ENCODE measurements around the gene CAPRIN1. TPM values are rescaled to one million over a fixed set of nuclear protein-coding genes. Genes with fewer than 3 reads are reported as not detected.

Gene CAPRIN1
- total and polyA plus RNA-seq, 2 experiments from 2014 or later: 119 to 365 TPM

DNA sequence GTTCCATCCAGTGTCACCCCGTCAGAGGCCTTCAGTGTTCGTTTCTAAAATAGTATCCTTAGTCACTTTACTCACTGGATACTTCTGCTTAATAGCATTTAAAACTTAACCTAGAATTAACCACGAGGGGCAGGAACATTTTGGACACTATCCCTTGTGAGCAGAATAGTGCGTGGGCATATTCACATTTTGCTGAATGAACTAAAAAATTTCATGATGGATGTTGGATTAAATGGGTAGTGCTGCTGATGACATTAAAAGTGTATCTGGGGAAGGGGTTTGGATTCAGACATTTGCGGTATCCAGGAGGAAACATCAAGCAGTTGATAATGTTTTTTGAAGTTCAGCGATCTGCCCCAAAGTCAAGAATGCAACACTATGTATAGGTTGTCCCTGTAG is 53.1 kb downstream of the CAPRIN1 start:
- Histone ChIP-seq H3K4me2 (peak overlapping the region; percentile 92), H3K4me1 (ENCODE audit: insufficient read depth) (0 out of 2 replicates have a peak, but pooled peaks cover 5% of the 10 kb centered on the region), H4K20me1 (replicated peaks; ENCODE audit: insufficient read depth) (peaks cover 9% of the 10 kb centered on the region), H3K9me2 (ENCODE audit: insufficient read depth) (no peaks in the 10 kb centered on the region), H3K79me2 (replicated peaks; ENCODE audit: insufficient read depth) (peaks cover 31% of the 10 kb centered on the region), H3K36me3 (ENCODE audit: insufficient read depth) (peaks cover 38% of the 10 kb centered on the region; the same call in 1 of the 2 replicates), H2AFZ (no peak overlapping the region), H3K27ac (ENCODE audit: low read depth) (peak overlapping the region; percentile 97), H3F3A (replicated peaks; ENCODE audit: low read depth) (peaks cover 30% of the 10 kb centered on the region), H3K4me3 (peak overlapping the region; percentile 77), H3K27me3 (ENCODE audit: insufficient read depth) (no peaks in the 10 kb centered on the region)
- ATAC-seq: no peak
- Mint-ChIP-seq H3K27ac (peak overlapping the region; percentile 99), H3K4me3 (peak overlapping the region; percentile 95), H3K9me3 (peaks cover 6% of the 10 kb centered on the region; the same call in 2 of the 3 replicates), H3K4me1 (peaks cover 7% of the 10 kb centered on the region; the same call in 2 of the 3 replicates), H3K36me3 (ENCODE audit: low read depth) (peaks cover 32% of the 10 kb centered on the region), H3K27me3 (ENCODE audit: insufficient read depth, low read depth, poor library complexity) (peaks cover 24% of the 10 kb centered on the region)
- no peak for TF ChIP-seq EZH2phosphoT487 (IDR thresholded peaks at IDR 0.05; ENCODE audit: unreplicated experiment)
- TF ChIP-seq ZNF114 (CRISPR knock-in tag; IDR thresholded peaks at IDR 0.05): no peak
- no peak for TF ChIP-seq CREB1 (CRISPR knock-in tag; IDR thresholded peaks at IDR 0.05; ENCODE audit: low read depth)
- no peak for TF ChIP-seq JUNB (IDR thresholded peaks at IDR 0.05; ENCODE audit: unreplicated experiment)
- TF ChIP-seq, protein P1, sequence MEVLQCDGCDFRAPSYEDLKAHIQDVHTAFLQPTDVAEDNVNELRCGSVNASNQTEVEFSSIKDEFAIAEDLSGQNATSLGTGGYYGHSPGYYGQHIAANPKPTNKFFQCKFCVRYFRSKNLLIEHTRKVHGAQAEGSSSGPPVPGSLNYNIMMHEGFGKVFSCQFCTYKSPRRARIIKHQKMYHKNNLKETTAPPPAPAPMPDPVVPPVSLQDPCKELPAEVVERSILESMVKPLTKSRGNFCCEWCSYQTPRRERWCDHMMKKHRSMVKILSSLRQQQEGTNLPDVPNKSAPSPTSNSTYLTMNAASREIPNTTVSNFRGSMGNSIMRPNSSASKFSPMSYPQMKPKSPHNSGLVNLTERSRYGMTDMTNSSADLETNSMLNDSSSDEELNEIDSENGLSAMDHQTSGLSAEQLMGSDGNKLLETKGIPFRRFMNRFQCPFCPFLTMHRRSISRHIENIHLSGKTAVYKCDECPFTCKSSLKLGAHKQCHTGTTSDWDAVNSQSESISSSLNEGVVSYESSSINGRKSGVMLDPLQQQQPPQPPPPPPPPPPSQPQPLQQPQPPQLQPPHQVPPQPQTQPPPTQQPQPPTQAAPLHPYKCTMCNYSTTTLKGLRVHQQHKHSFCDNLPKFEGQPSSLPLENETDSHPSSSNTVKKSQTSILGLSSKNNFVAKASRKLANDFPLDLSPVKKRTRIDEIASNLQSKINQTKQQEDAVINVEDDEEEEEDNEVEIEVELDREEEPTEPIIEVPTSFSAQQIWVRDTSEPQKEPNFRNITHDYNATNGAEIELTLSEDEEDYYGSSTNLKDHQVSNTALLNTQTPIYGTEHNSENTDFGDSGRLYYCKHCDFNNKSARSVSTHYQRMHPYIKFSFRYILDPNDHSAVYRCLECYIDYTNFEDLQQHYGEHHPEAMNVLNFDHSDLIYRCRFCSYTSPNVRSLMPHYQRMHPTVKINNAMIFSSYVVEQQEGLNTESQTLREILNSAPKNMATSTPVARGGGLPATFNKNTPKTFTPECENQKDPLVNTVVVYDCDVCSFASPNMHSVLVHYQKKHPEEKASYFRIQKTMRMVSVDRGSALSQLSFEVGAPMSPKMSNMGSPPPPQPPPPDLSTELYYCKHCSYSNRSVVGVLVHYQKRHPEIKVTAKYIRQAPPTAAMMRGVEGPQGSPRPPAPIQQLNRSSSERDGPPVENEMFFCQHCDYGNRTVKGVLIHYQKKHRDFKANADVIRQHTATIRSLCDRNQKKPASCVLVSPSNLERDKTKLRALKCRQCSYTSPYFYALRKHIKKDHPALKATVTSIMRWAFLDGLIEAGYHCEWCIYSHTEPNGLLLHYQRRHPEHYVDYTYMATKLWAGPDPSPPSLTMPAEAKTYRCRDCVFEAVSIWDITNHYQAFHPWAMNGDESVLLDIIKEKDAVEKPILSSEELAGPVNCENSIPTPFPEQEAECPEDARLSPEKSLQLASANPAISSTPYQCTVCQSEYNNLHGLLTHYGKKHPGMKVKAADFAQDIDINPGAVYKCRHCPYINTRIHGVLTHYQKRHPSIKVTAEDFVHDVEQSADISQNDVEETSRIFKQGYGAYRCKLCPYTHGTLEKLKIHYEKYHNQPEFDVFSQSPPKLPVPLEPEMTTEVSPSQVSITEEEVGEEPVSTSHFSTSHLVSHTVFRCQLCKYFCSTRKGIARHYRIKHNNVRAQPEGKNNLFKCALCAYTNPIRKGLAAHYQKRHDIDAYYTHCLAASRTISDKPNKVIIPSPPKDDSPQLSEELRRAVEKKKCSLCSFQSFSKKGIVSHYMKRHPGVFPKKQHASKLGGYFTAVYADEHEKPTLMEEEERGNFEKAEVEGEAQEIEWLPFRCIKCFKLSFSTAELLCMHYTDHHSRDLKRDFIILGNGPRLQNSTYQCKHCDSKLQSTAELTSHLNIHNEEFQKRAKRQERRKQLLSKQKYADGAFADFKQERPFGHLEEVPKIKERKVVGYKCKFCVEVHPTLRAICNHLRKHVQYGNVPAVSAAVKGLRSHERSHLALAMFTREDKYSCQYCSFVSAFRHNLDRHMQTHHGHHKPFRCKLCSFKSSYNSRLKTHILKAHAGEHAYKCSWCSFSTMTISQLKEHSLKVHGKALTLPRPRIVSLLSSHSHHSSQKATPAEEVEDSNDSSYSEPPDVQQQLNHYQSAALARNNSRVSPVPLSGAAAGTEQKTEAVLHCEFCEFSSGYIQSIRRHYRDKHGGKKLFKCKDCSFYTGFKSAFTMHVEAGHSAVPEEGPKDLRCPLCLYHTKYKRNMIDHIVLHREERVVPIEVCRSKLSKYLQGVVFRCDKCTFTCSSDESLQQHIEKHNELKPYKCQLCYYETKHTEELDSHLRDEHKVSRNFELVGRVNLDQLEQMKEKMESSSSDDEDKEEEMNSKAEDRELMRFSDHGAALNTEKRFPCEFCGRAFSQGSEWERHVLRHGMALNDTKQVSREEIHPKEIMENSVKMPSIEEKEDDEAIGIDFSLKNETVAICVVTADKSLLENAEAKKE (CRISPR knock-in tag; IDR thresholded peaks at IDR 0.05): no peak
- DNase-seq (ENCODE audit: low spot score): no peak

Data from GM23338 (cell line).